Sigmoid colon (tissue), 3 donors: Measurements from ENCODE around the gene PROM2.

Experiments
- CTCF ChIP-seq, 4 experiments: fragments of 450-650 bp in 3 of 4; fragments of 200-600 bp in 1 of 4; IDR thresholded peaks; one replicate each; pipeline ENCODE4 v1.5.1; 2016 to 2019; ENCODE audit warnings: antibody characterized with exemption in 4 of 4, mild to moderate bottlenecking in 3 of 4, moderate library complexity in 2 of 4
- POLR2A ChIP-seq, 2 donors: fragments of 450-650 bp; IDR thresholded peaks; one replicate each; pipeline ENCODE4 v1.6.1; 2016; ENCODE audit warnings: antibody characterized with exemption in 2 of 2, mild to moderate bottlenecking in 2 of 2, moderate library complexity in 2 of 2

- no peak for TF ChIP-seq CTCF (IDR thresholded peaks at IDR 0.05)
- no peak for TF ChIP-seq POLR2A (IDR thresholded peaks at IDR 0.05)
Measured at GRCh38 chr2:95278051-95278471, 3.8 kb downstream of the PROM2 start.
